Measurements from ENCODE around the gene RBMS2.

The RBMS2 gene

GRCh38 chr12:56488041-56488955 lies 33.3 kb upstream of the RBMS2 start, which contains the start of gene GLS2:
GLS2 (minus strand) TSS chr12:56488161; CDS start chr12:56488118, 43 bp downstream.
- TF ChIP-seq REST (IDR thresholded peaks at IDR 0.05; ENCODE audit: insufficient read depth in 1 of 2, low read depth in 2 of 2, low read length in 2 of 2): no peak
- no peak for TF ChIP-seq TAF1 (IDR thresholded peaks at IDR 0.05; ENCODE audit: borderline replicate concordance, insufficient read depth, low read length)
- no peak for TF ChIP-seq SIN3A (IDR thresholded peaks at IDR 0.05; ENCODE audit: borderline replicate concordance, insufficient read depth, low read length)
- no peak for TF ChIP-seq POLR2AphosphoS5 (IDR thresholded peaks at IDR 0.05; ENCODE audit: low read depth, low read length)
- no peak for TF ChIP-seq FOXP2 (optimal IDR thresholded peaks at IDR 0.05; ENCODE audit: borderline replicate concordance, extremely low read depth, extremely low read length, insufficient read depth)

- TF ChIP-seq TAF1 (IDR thresholded peaks at IDR 0.05; ENCODE audit: borderline replicate concordance, insufficient read depth, low read length) (no peak), FOXP2 (optimal IDR thresholded peaks at IDR 0.05; ENCODE audit: borderline replicate concordance, extremely low read depth, extremely low read length, insufficient read depth) (no peak), REST (IDR thresholded peaks at IDR 0.05; ENCODE audit: insufficient read depth in 1 of 2, low read depth in 2 of 2, low read length in 2 of 2) (no peak), POLR2AphosphoS5 (IDR thresholded peaks at IDR 0.05; ENCODE audit: low read depth, low read length) (no peak), SIN3A (IDR thresholded peaks at IDR 0.05; ENCODE audit: borderline replicate concordance, insufficient read depth, low read length) (no peak)
Measured at GRCh38 chr12:56490360-56490759, 31.3 kb upstream of the RBMS2 start.

- no peak for TF ChIP-seq TAF1 (IDR thresholded peaks at IDR 0.05; ENCODE audit: borderline replicate concordance, insufficient read depth, low read length)
- TF ChIP-seq POLR2AphosphoS5 (IDR thresholded peaks at IDR 0.05; ENCODE audit: low read depth, low read length): no peak
- TF ChIP-seq SIN3A (IDR thresholded peaks at IDR 0.05; ENCODE audit: borderline replicate concordance, insufficient read depth, low read length): no peak
- TF ChIP-seq FOXP2 (optimal IDR thresholded peaks at IDR 0.05; ENCODE audit: borderline replicate concordance, extremely low read depth, extremely low read length, insufficient read depth): no peak
- TF ChIP-seq REST (IDR thresholded peaks at IDR 0.05; ENCODE audit: insufficient read depth in 1 of 2, low read depth in 2 of 2, low read length in 2 of 2): no peak
Measured at GRCh38 chr12:56510786-56511185, 10.8 kb upstream of the RBMS2 start.

GRCh38 chr12:56517854-56518253 lies 3.8 kb upstream of the RBMS2 start:
- no peak for TF ChIP-seq FOXP2 (optimal IDR thresholded peaks at IDR 0.05; ENCODE audit: borderline replicate concordance, extremely low read depth, extremely low read length, insufficient read depth)

- no peak for TF ChIP-seq TAF1 (IDR thresholded peaks at IDR 0.05; ENCODE audit: borderline replicate concordance, insufficient read depth, low read length)
- TF ChIP-seq REST (IDR thresholded peaks at IDR 0.05; ENCODE audit: insufficient read depth in 1 of 2, low read depth in 2 of 2, low read length in 2 of 2): no peak
- no peak for TF ChIP-seq FOXP2 (optimal IDR thresholded peaks at IDR 0.05; ENCODE audit: borderline replicate concordance, extremely low read depth, extremely low read length, insufficient read depth)
- TF ChIP-seq SIN3A (IDR thresholded peaks at IDR 0.05; ENCODE audit: borderline replicate concordance, insufficient read depth, low read length): no peak
- TF ChIP-seq POLR2AphosphoS5 (IDR thresholded peaks at IDR 0.05; ENCODE audit: low read depth, low read length): no peak
Measured at GRCh38 chr12:56518570-56518969, 3.0 kb upstream of the RBMS2 start.
